HG02870 (cell line): ENCODE results near the gene CNGA3.
"Not testable (repeated sequence)": the region's sequence is repeated elsewhere in the genome, so short reads cannot be mapped to it uniquely, and the experiment has no call there.

Experiments
- ATAC-seq: cut with Tn5 transposase; IDR thresholded peaks from one replicate; pipeline ENCODE4 v1.9.1; 2021; ENCODE audit warnings: mild to moderate bottlenecking, moderate library complexity; ENCODE audit not compliant: unreplicated experiment

Gene CNGA3

DNA sequence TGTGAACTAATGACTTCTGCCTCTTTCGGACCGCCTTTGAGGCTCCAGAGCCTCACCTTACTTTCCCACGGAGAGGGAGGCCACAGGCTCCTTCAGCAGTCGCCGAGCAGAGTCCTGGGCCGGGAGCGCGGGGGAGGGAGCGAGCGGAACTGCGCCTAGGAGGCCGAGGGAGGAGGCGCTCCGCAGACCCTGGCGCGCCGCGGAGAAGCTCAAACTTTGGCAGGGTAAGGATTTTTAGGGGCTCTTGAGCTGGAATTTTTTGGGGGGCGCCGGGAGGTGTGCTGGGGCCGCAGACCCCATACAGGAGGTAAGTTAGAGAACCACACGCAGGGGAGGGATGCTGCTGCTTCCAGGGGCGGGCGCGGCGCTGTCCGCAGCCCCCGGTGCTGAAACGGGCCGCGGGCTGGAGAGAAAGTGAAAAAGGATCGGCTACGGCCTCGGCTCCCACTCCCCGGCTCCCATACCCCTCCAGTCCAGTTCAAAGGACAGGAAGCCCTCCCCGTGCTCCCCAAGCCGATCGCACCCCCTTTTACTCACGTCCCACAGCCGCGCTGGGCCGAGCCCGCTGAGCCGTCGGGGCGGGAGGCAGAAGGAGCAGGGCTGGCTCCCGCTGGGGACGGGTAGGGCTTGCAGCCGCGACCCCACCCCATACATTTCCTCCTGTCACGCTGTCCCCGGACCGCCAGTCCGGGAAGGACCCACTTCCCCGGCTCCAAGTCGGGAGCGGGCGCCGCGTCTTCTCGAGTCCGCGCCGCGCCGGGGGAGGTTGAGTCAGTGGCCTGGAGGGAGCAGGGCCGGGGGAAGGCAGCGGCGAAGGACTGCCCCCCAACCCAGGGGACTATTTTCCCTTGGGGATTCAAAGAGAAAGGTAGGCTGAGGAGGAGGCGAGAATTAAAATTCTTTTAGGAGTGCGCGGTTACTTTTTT is at the start of gene CNGA3:
CNGA3 (plus strand) TSS at position 146 of the 926 bp plus-strand sequence. CDS start 23,520 bp downstream, outside the sequence.
- ATAC-seq: no peak

- ATAC-seq: no peak
These were observed 48.2 kb upstream of the CNGA3 start for GRCh38 chr2:98297817-98298682.

GRCh38 chr2:98298683-98299164 is 47.5 kb upstream of the CNGA3 start:
- no peak for ATAC-seq

DNA sequence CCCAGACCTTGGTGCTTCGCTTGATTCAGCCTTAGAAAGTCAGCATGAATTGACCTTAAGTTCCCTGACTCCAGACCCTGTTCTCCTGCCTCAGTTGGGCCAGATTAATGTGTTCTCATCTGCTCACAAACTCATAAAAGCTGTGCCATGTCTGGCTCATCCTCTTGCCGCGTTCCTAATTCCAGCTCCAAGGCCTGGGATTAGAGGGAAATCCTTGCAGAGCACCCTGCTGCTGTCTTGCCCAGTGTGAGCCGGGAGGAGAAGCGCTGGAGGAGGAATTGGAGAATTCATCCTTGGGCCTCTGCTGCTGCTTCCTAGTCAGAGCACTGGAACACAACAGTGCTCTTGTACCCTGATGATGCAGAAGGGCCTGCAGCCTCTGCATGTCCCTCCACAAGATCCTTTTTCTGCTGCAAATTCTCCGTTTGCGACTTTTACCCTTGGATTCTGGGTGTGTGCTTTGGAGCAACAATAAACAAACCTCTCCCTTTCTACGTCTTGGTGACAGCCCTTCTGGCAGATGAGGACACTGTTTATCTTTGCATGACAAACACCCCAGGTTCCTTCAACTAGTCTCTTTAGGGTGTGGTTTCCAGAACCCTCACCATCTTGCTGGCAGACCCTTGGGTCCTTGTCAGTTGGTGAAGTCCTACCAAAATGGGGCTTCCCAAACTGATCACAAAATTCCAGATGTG is 46.9 kb upstream of the CNGA3 start:
- ATAC-seq: no peak

DNA sequence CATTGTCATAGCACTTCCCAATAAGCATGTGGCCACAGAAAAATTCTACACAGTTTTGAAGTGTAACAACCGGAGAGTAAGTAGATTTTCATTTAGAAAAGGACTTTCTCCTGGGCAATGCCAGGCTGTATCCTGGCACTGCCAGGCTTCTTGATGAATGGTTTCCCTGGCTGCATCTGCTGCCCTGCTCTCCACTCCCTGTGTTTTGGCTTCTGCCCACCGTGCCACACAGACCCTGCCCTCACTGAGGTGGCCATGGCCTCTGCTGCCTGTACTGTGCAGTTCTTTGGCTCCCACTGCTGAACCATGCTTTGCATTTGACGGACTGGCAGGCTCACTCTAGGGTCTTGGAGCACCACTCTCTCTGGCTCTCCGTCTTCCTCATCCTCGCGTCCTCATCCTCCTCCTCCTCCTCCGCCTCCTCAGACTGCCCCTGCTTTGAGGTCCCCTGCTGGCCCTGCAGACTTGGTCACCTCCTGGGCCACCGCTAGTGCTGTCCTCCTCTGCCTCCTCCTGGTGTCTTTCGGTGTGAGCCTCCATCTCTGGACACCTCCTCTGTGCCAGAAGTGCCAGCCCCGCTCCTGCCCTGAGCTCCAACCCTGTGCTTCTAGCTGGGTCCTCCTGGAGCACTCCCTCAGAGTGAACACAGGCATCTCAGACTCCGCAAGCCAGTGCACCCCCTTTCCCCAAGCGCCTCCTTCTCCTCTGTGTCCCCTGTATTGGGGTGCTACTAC is 45.9 kb upstream of the CNGA3 start:
- no peak for ATAC-seq

DNA sequence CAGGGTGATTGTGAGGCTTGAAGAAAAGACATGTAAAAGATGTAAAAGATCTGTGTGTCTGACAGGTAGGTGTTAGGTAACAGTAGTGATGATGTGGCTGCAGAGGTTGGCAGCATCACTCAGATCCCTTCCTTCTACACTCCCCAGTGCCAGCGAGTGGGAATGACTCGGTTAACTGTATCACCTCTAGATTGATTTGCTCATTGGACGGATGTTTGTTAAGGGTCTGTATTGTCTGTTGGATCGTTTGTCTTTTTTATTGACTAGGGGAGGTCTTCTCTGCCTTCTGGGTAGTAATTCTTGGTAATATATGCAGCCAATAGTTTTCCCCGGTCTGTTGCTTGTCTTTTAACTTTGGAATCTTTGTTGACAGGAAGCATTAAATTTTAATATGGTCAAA is 44.8 kb upstream of the CNGA3 start:
- no peak for ATAC-seq

DNA sequence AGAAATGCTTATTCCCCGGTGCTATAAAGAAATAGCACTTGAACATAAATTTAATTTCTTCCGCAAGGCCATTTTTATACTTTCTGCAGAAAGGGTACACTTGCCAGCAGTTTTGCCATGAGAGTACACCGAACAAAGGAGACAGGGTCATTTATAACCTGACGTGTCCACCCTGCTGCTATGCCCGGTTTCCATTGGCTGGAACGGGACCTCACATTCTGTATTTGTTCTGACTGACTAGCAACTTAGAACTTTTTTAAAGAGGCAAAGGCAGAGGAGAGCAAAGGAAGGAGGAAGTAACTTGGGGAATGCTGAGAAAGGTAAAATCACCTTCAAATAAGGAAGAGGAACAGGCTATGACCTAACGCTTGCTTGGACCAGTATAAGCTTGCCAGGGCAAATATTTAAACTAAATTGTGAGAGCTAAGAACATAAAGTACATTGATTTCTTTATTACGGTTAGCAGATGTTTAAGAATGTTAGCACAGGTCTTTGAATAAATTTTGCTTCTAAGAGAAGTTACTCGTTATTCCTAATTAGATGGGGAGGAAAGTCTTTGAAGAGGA is 39.0 kb upstream of the CNGA3 start:
- ATAC-seq: not testable (repeated sequence)

- ATAC-seq: no peak
These were observed 38.2 kb upstream of the CNGA3 start for GRCh38 chr2:98308068-98308467.

- ATAC-seq: no peak
These were observed 37.7 kb upstream of the CNGA3 start for GRCh38 chr2:98308532-98308931.

DNA sequence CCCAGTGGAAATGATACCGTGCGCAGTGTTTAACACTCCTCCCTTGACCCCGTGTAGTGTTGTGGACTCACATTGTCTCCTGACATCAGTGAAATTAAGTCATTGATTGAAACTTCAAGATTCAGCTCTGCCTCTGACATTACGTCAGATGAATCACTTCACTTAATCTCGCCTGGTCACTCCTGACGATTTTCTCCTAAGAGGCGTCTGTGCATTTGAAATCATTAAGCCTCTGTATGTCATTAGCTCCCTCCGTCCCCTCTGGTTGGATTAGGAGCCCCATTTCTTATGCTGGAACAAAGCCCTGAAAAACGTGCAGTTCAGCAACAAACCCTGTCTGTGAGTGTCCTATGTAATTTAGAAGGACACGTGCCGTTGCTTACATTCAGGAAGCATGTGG is 36.7 kb upstream of the CNGA3 start:
- no peak for ATAC-seq

- ATAC-seq: no peak
These were observed 36.2 kb upstream of the CNGA3 start for GRCh38 chr2:98310010-98310409.

DNA sequence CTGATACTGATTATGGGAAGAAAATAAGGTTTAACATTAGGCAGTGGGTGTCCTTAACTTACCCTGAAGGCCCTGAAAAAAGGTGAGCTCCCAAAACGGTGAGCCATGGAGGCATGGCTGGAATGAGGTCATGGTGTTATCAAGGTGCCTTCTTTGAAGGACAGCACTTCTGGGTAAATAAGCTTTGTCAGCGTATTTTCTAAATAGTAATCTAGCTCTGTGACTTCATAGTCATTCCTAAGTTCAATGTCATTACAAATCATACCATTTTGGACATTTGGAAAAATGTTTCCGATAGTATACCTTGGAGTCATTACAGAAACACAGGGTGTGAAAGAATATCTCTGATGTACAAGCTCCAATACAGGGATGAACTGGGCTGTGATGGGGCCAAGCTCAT is 35.2 kb upstream of the CNGA3 start:
- ATAC-seq: no peak

GRCh38 chr2:98311771-98312545 is 34.3 kb upstream of the CNGA3 start:
- no peak for ATAC-seq

- ATAC-seq: no peak
These were observed 32.6 kb upstream of the CNGA3 start for GRCh38 chr2:98313492-98314250.

GRCh38 chr2:98314251-98314650 is 32.0 kb upstream of the CNGA3 start:
- ATAC-seq: no peak

DNA sequence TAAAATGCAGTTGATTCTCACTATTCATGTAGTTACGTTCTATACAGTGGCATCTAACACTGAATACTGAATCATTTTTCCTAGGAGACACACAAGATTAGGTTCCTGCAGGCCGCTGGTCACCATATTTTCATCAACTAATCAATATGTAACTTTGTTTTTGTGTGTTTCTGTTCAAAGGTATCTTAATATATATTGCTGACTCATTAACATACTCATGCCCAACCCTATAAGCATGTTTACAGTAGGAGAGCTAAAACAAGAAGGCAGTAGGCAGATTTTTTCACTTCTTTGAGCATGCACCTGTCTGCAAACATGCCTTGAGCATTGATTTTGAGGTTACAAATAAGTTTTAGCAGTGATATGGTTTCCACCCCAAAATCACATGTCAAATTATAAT is 30.3 kb upstream of the CNGA3 start:
- no peak for ATAC-seq

GRCh38 chr2:98317214-98317613 is 29.0 kb upstream of the CNGA3 start:
- no peak for ATAC-seq

- not testable (repeated sequence) for ATAC-seq
These were observed 26.1 kb upstream of the CNGA3 start for GRCh38 chr2:98320171-98320570.
